NOMO-1 (cell line): ENCODE measurements around the gene SLC25A24.

Source experiments
- DNase-seq, 2 experiments: peaks; one replicate each; lab custom pipeline; 2025; ENCODE audit not compliant: unreplicated experiment in 2 of 2; lab: John Stamatoyannopoulos, UW

SLC25A24 gene

GRCh38 chr1:108108119-108108518 is 92.0 kb downstream of the SLC25A24 start:
- DNase-seq = no peak

DNA sequence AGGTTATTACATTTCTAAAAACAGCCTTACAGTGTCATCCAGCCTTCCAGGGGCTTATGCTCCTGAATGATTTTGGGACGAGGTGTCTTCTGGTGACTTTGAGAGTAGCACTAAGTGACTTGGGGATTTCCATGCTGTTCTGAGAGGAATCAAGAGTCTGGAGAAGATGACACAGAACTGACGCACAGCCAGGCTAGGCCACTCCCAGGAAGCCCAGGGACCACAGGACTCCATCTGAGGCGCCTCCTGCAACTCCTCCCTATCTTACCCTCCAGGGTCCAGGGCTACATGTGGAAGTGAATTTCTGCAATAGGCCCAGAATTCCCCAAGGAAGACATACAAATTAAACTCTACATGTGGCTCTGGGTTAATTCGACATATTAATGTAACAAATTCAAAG is 92.5 kb downstream of the SLC25A24 start:
- no peak for DNase-seq

GRCh38 chr1:108106775-108107174 is 93.4 kb downstream of the SLC25A24 start:
- DNase-seq = no peak

DNA sequence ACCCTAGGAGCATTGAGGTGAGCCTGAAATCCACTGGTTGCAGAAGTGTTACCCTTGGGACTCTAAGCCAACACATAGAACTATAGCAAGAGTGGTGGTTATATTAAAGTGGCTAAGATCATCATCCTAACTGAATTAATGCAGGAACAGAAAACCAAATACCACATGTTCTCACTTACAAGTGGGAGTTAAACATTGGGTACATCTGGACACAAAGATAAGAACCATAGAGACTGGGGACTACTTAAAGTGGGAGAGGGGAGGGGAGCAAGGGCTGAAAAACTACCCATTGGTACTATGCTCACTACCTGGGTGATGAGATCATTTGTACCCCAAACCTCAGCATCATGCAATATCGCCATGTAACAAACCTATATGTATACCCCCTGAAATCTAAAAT is 100.0 kb downstream of the SLC25A24 start:
- DNase-seq = no peak

DNA sequence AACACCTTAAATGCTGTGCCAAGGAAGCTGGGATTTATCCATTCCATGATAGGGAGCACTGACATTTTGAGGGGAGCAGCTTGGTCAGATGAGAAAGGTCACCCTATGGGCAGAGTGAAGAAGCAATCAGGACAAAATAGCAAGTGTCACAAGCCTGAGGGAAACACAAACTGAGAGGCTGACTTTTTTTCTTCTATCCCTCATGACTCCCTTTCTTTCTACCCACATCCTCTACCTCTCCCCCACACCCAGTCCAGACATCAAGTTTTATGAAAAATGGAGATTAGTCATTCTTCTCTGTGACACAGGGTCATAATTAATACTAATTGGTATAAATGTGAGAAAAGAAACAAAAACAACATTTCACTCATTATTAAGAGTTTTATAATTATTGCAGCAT is 103.1 kb downstream of the SLC25A24 start:
- no peak for DNase-seq

DNA sequence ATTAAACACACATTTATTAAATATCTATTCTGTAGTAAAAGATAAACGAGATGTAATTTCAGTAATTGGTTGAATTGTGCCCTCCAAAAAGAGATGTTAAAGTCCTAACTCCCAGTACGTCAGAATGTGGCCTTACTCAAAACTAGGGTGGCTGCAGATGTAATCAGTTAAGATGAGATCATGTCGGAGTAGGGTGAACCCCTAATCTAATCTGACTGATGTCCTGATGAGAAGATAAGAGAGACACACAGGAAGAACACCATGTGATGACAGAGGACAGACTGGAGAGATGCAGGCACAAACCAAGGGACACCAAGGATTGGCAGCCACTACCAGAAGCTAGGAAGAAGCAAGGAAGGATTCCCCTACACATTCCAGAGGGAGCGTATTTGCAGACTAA is 104.1 kb downstream of the SLC25A24 start:
- DNase-seq = no peak

DNA sequence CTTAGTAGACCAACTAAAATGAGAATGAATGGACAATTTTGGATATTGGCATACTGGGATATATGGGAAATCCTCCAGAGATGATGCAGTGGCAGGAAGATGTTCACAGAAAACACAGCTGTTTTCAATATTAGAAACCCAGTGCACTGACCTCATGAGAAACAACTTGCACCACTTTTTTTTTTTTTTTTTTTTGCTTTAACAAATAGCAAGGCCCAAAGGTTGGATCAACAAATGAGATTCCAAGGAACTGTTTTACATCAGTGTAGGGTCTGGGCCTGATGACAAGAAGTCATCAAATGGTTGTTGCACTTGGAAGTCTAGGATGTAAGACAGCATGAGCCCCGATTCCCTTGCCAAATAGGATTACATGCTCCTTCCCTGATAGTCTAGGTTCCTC is 110.7 kb downstream of the SLC25A24 start:
- DNase-seq = no peak

GRCh38 chr1:108085628-108086027 is 114.5 kb downstream of the SLC25A24 start:
- no peak for DNase-seq

- DNase-seq = no peak
Measured at GRCh38 chr1:108084866-108085477, 115.2 kb downstream of the SLC25A24 start.
